ENCODE results near the gene MAPK12.

DNA sequence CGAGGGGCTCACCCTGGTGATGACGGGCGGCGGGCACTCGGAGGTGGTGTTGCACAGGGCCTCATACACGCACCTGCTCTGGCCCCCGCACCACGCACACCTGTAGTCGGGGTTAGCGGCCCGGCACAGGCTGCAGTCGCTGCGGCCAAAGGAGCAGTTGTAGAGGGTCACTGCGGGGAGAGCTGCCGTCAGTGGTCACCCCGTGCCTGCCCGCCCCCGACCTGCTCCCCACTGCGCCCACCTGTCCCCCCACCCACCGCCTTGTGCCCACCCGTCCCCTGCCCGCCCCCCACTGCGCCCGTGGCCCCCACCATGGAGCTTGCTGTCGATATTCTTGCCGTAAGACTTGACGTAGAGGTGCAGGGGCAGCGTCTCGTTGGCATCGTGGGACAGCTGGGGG lies 22.3 kb upstream of the MAPK12 start:
- TF ChIP-seq MAZ (IDR thresholded peaks at IDR 0.05; ENCODE audit: borderline replicate concordance, low read depth, low read length) (no peak), POLR2A (IDR thresholded peaks at IDR 0.05; ENCODE audit: low read depth, low read length) (no peak), BHLHE40 (IDR thresholded peaks at IDR 0.05; ENCODE audit: low read depth, low read length) (no peak), RFX5 (IDR thresholded peaks at IDR 0.05; ENCODE audit: low read depth, low read length) (no peak), CEBPB (IDR thresholded peaks at IDR 0.05; ENCODE audit: low read depth, low read length) (no peak), RAD21 (IDR thresholded peaks at IDR 0.05; ENCODE audit: low read length) (no peak), NFE2L2 (IDR thresholded peaks at IDR 0.05; ENCODE audit: low read depth, low read length) (no peak)
- TF ChIP-seq, protein P1, sequence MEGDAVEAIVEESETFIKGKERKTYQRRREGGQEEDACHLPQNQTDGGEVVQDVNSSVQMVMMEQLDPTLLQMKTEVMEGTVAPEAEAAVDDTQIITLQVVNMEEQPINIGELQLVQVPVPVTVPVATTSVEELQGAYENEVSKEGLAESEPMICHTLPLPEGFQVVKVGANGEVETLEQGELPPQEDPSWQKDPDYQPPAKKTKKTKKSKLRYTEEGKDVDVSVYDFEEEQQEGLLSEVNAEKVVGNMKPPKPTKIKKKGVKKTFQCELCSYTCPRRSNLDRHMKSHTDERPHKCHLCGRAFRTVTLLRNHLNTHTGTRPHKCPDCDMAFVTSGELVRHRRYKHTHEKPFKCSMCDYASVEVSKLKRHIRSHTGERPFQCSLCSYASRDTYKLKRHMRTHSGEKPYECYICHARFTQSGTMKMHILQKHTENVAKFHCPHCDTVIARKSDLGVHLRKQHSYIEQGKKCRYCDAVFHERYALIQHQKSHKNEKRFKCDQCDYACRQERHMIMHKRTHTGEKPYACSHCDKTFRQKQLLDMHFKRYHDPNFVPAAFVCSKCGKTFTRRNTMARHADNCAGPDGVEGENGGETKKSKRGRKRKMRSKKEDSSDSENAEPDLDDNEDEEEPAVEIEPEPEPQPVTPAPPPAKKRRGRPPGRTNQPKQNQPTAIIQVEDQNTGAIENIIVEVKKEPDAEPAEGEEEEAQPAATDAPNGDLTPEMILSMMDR (conservative IDR thresholded peaks at IDR 0.05; ENCODE audit: low read depth, low read length) = no peak
- TF ChIP-seq, protein P2, sequence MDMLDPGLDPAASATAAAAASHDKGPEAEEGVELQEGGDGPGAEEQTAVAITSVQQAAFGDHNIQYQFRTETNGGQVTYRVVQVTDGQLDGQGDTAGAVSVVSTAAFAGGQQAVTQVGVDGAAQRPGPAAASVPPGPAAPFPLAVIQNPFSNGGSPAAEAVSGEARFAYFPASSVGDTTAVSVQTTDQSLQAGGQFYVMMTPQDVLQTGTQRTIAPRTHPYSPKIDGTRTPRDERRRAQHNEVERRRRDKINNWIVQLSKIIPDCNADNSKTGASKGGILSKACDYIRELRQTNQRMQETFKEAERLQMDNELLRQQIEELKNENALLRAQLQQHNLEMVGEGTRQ (IDR thresholded peaks at IDR 0.05; ENCODE audit: low read depth, low read length) = no peak
